ENCODE results near the gene KCNJ10.

KCNJ10 gene

GRCh38 chr1:160083968-160084770 lies 14.2 kb upstream of the KCNJ10 start:
- DNase-seq (ENCODE audit: low spot score) = peak; percentile 43

- DNase-seq (ENCODE audit: low spot score) = no peak
Observed at GRCh38 chr1:160082926-160083325, 13.0 kb upstream of the KCNJ10 start.

- DNase-seq (ENCODE audit: low spot score) = no peak
Observed at GRCh38 chr1:160082487-160082886, 12.5 kb upstream of the KCNJ10 start.

GRCh38 chr1:160081261-160081936 lies 11.4 kb upstream of the KCNJ10 start, which contains the start of gene KCNJ9:
TSS of gene KCNJ9 (plus strand) at chr1:160081538. CDS start at chr1:160084031, 2,493 bp downstream.
- DNase-seq (ENCODE audit: low spot score) = peak; percentile 51

GRCh38 chr1:160080381-160081100 lies 10.6 kb upstream of the KCNJ10 start:
- no peak for DNase-seq (ENCODE audit: low spot score)

GRCh38 chr1:160079448-160079847 lies 9.5 kb upstream of the KCNJ10 start:
- DNase-seq (ENCODE audit: low spot score) = no peak

GRCh38 chr1:160078512-160079195 lies 8.7 kb upstream of the KCNJ10 start:
- peak; percentile 70 for DNase-seq (ENCODE audit: low spot score)

GRCh38 chr1:160077486-160077885 lies 7.5 kb upstream of the KCNJ10 start:
- DNase-seq (ENCODE audit: low spot score) = no peak

GRCh38 chr1:160076295-160076694 lies 6.3 kb upstream of the KCNJ10 start:
- no peak for DNase-seq (ENCODE audit: low spot score)

- DNase-seq (ENCODE audit: low spot score) = no peak
Observed at GRCh38 chr1:160075836-160076235, 5.9 kb upstream of the KCNJ10 start.

- DNase-seq (ENCODE audit: low spot score) = no peak
Observed at GRCh38 chr1:160074865-160075264, 4.9 kb upstream of the KCNJ10 start.

GRCh38 chr1:160071289-160071688 lies 1.3 kb upstream of the KCNJ10 start:
- no peak for DNase-seq (ENCODE audit: low spot score)

- peak; percentile 85 for DNase-seq (ENCODE audit: low spot score)
Observed at GRCh38 chr1:160070243-160071163, 543 bp upstream of the KCNJ10 start.

GRCh38 chr1:160068225-160068624 lies 1.7 kb downstream of the KCNJ10 start:
- no peak for DNase-seq (ENCODE audit: low spot score)

GRCh38 chr1:160066829-160067745 lies 2.9 kb downstream of the KCNJ10 start:
- no peak for DNase-seq (ENCODE audit: low spot score)

- DNase-seq (ENCODE audit: low spot score) = no peak
Observed at GRCh38 chr1:160064746-160065145, 5.2 kb downstream of the KCNJ10 start.

GRCh38 chr1:160064164-160064563 lies 5.8 kb downstream of the KCNJ10 start:
- no peak for DNase-seq (ENCODE audit: low spot score)

- DNase-seq (ENCODE audit: low spot score) = no peak
Observed at GRCh38 chr1:160063176-160063575, 6.8 kb downstream of the KCNJ10 start.

- no peak for DNase-seq (ENCODE audit: low spot score)
Observed at GRCh38 chr1:160062230-160062532, 7.8 kb downstream of the KCNJ10 start.
